ENCODE data around the gene LIPN.

GRCh38 chr10:88764110-88764509, 4.3 kb downstream of the LIPN start:
- TF ChIP-seq CTCF (IDR thresholded peaks at IDR 0.05): no peak
- TF ChIP-seq POLR2A (IDR thresholded peaks at IDR 0.05): no peak
- no peak for TF ChIP-seq POLR2AphosphoS5 (IDR thresholded peaks at IDR 0.05; ENCODE audit: insufficient read depth in 1 of 2, low read depth in 1 of 2)

All from vagina (tissue), 2 donors.